NCI-H2107 treated with DMSO at 0.1 percent for 48 hours (cell line): ENCODE results near the gene NTSR2.

Source experiments
- DNase-seq: peaks from one replicate; lab custom pipeline; 2025; ENCODE audit not compliant: unreplicated experiment; lab: John Stamatoyannopoulos, UW

The NTSR2 gene

GRCh38 chr2:11630855-11631254 is 39.1 kb downstream of the NTSR2 start:
- peak; percentile 84 for DNase-seq

DNA sequence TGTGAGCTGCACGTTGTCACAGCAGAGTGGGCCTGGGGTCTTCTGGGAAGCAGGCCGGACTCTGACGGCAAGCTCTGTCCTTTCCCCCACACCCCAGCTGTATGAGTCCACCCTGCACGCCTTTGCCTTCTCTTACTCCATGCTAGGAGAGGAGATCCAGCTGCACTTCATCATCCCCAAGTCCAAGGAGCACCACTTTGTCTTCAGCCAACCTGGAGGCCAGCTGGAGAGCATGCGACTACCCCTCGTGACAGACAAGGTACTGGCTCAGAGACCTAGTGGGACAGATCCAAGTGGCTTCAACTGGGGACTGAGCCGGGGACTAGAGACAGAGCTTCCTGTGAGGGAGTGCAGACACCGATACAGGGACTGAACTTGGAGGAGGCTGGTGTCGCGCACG is 40.1 kb downstream of the NTSR2 start:
- DNase-seq, result no peak

- DNase-seq, result no peak
These were observed 40.8 kb downstream of the NTSR2 start for GRCh38 chr2:11629215-11629614.

DNA sequence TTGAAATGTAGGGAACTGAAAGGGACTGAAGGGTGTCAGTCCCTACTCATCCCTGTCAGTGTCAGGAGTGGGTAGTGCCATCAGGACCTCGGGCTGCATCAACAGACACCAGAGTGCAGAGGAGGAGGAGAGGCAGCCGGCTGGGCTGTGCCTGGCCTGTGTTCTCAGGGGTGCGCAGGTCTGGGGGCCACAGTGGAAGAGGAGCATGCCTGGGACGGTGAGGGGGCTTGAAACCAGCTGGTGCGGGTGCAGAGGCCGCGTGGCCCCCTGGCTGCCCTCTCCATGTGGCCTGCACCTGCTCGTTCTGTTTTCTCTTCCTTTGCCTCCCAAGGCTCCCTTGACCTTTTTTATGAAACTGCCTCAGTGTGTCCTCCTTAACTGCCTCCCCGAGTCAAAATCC is 41.3 kb downstream of the NTSR2 start:
- DNase-seq, result no peak

DNA sequence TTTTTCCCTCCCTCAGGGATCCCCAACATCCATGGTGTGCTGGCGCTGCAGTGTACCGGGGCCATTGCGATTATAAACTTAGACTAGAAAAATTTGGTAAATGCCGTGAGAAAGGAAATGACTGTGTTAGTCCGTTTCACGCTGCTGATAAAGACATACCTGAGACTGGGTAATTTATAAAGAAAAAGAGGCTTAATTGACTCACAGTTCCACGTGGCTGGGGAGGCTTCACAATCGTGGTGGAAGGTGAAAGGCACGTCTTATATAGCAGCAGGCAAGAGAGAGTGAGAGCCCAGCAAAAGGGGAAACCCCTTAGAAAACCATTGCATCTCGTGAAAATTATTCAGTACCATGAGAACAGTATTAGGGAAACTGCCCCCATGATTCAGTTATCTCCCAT is 44.3 kb downstream of the NTSR2 start:
- no peak for DNase-seq

DNA sequence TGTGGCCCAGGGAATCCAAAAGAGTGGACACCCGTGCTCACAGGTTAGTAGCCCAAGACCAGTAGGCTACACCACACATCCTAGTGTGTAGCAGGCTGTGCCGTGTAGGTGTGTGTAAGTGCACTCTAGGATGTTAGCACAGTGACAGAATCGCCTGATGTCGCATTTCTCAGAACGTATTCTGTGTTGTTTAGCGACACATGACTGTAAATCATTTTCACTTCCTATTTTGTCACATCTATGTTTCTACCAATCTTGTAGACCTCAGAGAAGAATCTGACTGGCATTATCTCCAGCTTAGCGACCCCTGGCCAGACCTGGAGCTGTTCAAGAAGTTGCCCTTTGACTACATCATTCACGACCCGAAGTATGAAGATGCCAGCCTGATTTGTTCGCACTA is 45.1 kb downstream of the NTSR2 start:
- no peak for DNase-seq

GRCh38 chr2:11622611-11623010 is 47.4 kb downstream of the NTSR2 start:
- no peak for DNase-seq

DNA sequence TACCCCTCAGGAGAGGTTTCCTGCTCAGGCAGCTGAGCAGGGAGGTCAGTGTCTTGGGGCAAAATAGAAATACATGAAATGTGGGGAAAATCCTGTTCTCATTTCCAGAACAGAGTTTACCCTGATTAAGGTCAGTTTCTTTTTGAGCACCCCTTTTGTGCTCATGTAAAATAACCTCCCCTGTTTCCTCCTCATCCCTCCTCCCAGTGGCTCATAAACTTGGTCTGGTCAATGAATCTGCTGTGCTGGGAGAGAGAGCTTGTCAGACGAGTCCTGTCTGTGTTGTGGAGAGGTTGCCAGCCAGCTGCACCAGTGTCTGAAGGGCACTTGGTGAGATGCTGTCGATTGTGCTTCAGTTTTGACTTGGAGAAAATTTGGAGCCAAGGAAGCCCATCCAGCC is 48.6 kb downstream of the NTSR2 start:
- no peak for DNase-seq

DNA sequence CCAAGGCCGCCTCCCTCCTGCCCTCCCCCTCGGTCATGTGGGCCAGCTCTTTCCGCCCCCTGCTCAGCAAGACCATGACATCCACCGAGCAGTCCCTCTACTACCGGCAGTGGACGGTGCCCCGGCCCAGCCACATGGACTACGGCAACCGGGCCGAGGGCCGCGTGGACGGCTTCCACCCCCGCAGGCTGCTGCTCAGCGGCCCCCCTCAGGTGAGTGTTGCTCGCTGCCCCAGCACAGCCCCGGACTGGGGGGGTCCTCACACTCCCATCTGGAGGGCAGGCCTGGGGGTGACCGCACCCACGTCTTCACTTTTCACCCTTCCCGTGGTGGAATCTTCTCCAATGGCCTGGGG is 51.3 kb downstream of the NTSR2 start:
- no peak for DNase-seq

DNA sequence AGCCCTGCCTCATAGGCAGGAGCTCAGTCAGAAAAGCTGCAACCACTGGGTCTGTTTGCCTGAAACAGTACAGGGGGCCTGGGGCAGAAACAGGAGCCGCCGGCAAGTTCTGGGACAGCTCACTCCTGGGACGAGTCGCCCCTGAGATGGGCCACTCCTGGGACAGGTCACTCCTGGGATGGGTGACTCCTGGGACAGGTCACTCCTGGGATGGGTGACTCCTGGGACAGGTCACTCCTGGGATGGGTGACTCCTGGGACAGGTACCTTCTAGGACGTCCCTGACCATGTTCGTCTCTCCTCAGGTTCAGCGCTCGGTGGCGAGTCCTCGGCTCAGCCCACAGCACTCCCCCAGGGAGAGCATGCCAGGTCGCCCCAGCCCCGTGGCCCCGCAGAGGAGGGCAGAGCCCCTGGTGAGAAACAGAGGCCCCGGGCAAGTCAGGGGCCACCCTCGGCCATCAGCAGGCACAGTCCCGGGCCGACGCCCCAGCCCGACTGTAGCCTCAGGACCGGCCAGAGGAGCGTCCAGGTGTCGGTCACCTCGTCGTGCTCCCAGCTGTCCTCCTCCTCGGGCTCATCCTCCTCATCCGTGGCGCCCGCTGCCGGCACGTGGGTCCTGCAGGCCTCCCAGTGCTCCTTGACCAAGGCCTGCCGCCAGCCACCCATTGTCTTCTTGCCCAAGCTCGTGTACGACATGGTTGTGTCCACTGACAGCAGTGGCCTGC is 51.8 kb downstream of the NTSR2 start:
- DNase-seq, result no peak

GRCh38 chr2:11617527-11617926 is 52.5 kb downstream of the NTSR2 start:
- DNase-seq, result no peak

DNA sequence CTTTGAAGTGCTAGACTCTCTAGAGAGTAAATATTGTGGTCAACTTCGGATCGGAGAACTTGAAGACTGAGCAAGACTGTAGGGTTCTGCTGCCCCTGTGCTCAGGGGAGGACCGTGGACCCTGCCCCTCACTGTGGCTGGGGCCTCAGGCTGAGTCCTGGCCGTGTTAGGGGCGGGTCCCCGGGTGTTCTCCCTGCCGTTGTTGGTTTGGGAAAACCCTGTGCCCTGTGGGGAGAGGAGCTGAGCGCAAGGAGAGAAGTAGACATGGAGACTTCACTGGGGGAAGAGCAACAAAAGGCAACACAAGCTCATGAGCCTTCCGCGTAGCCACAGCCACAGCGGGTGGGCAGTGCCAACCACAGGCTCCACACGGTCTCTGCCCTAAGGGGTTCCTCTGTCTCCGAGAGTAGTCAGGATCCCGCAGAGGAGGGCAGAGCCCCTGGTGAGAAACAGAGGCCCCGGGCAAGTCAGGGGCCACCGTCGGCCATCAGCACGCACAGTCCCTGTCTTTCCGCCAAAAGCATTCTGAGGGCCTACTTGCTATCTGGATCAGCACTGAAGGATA is 53.1 kb downstream of the NTSR2 start:
- DNase-seq, result no peak

- DNase-seq, result no peak
These were observed 53.8 kb downstream of the NTSR2 start for GRCh38 chr2:11616097-11616687.

DNA sequence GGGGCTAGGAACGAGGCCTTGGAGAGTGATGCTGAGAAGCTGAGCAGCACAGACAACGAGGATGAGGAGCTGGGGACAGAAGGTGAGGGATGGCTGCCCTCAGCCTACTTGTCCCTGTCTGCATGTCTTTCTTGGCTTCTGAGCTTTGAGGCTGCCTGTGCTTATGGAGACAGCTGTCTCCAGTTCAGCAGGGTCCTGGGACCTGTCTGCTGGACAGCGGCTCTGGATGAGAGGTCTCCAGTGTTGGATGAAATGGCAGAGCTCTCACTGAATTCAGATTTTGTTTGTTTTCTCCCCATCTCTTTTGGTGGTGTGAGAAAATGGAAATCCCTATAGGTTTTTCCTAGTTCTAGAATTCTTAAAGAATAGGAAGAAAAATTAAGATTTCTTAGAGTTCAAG is 54.8 kb downstream of the NTSR2 start:
- no peak for DNase-seq

DNA sequence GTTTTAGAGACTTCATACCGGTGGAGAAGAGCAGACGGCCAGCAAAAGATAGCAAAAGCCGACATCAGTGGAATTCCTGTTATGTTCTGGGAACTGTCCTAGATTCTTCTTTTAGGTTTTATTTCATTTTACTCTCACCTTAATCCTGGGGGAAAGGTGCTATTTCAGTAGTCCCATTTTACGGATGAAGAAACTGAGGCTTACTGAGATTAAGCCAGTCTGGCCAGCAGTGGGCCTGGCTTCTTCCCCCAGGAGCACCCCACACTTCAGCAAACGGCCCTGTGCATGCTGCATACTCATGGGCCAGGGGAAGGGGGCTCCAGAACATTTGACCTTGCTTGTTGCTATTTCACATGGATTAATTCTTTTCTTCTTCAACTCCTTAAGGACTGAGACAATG is 56.7 kb downstream of the NTSR2 start:
- no peak for DNase-seq

- no peak for DNase-seq
These were observed 57.3 kb downstream of the NTSR2 start for GRCh38 chr2:11612553-11613215.

- DNase-seq, result no peak
These were observed 58.7 kb downstream of the NTSR2 start for GRCh38 chr2:11611251-11611650.

DNA sequence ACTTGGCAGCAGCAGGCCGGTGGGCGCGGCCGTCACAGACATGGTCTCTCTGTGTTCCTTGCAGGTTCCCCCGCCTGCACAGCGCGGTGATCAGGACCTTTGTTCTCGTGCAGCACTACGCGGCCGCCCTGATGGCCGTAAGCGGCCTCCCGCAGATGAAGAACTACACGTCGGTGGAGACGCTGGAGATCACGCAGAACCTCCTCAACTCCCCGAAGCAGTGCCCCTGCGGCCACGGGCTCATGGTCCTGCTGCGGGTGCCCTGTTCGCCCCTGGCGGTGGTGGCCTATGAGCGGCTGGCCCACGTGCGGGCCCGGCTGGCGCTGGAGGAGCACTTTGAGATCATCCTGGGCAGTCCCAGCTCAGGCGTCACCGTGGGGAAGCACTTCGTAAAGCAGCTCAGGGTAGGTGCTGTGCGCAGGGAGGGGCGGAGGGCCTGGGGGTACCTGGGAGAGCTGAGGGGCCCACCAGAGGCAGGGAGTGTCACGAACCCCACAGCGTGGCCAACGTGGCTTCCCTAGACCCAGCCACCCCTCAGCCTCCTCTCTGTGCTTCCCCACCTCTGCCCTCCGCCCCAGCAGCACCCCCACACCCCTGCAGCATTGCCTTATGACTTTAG is 59.3 kb downstream of the NTSR2 start:
- DNase-seq, result no peak
